ENCODE results near the gene PPP2R2D.

Gene PPP2R2D

GRCh38 chr10:132003282-132003924, 102.6 kb downstream of the PPP2R2D start:
- DNase-seq = no peak

GRCh38 chr10:132004052-132004451, 103.2 kb downstream of the PPP2R2D start:
- DNase-seq = no peak

GRCh38 chr10:132005147-132005546, 104.3 kb downstream of the PPP2R2D start:
- DNase-seq = no peak

- DNase-seq = no peak
Observed at GRCh38 chr10:132006966-132007365, 106.2 kb downstream of the PPP2R2D start.

- no peak for DNase-seq
Observed at GRCh38 chr10:132007681-132008080, 106.9 kb downstream of the PPP2R2D start.
